PC-9 (cell line): ENCODE results near the gene SASH1.

Source experiments
- EZH2 ChIP-seq: fragments of 200-600 bp; sonication (generic); IDR thresholded peaks from 2 replicates; pipeline ENCODE4 v1.8.0; 2017; ENCODE audit warnings: antibody characterized with exemption, low read depth
- TF ChIP-seq, protein P1 (sequence below): fragments of 200-600 bp; sonication (generic); conservative IDR thresholded peaks from 2 replicates; pipeline ENCODE4 v1.6.1; 2017; ENCODE audit warnings: mixed run types, antibody characterized with exemption, mild to moderate bottlenecking, moderate library complexity

DNA sequence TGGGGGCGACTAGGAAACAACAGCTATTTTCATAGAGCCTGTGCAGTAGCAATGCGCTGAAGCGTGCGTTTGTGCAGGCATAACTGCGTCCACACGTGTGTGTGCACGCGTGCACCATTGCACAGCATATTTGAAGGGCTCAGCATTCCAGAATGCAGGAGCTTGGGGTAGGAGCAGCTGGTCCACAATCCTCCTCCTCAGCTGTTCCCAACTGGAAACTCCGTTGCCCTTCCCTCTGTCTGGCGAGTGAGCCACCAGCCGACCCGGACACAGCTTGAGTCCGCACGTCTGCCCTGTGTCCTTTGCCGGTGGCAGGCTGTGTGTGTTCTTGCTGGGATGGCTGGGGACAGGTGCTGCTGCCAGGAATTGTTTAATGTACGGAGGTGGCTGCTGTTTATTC, 110.2 kb downstream of the SASH1 start:
- TF ChIP-seq, protein P1, sequence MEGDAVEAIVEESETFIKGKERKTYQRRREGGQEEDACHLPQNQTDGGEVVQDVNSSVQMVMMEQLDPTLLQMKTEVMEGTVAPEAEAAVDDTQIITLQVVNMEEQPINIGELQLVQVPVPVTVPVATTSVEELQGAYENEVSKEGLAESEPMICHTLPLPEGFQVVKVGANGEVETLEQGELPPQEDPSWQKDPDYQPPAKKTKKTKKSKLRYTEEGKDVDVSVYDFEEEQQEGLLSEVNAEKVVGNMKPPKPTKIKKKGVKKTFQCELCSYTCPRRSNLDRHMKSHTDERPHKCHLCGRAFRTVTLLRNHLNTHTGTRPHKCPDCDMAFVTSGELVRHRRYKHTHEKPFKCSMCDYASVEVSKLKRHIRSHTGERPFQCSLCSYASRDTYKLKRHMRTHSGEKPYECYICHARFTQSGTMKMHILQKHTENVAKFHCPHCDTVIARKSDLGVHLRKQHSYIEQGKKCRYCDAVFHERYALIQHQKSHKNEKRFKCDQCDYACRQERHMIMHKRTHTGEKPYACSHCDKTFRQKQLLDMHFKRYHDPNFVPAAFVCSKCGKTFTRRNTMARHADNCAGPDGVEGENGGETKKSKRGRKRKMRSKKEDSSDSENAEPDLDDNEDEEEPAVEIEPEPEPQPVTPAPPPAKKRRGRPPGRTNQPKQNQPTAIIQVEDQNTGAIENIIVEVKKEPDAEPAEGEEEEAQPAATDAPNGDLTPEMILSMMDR, result no peak
- no peak for TF ChIP-seq EZH2
